Mammary epithelial cell (primary cell): ENCODE results near the gene IER5L.

Source experiments
- CTCF ChIP-seq, 2 donors: IDR thresholded peaks in 1 of 2; conservative IDR thresholded peaks in 1 of 2; 2 replicates each; pipeline ENCODE4 v1.5.1; 2011 to 2012; ENCODE audit warnings: inconsistent platforms in 2 of 2, low read length in 2 of 2, mild to moderate bottlenecking in 2 of 2, control low read depth in 1 of 2, low read depth in 1 of 2; ENCODE audit not compliant: insufficient read depth in 1 of 2; ENCODE audit errors: extremely low read depth in 1 of 2
- EZH2 ChIP-seq: IDR thresholded peaks from 2 replicates; pipeline ENCODE4 v1.6.1; 2012; ENCODE audit warnings: low read length, inconsistent platforms, borderline replicate concordance

- TF ChIP-seq CTCF (conservative IDR thresholded peaks at IDR 0.05 in 1 of 2, IDR thresholded peaks at IDR 0.05 in 1 of 2; ENCODE audit: extremely low read depth in 1 of 2, insufficient read depth in 1 of 2, low read depth in 1 of 2, low read length in 2 of 2) (no peak), EZH2 (no peak)
These were observed 5.2 kb downstream of the IER5L start for GRCh38 chr9:129172816-129173215.
